Measurements from ENCODE around the gene RNU7-1.

The RNU7-1 gene

GRCh38 chr12:6953442-6954315 is 10.1 kb downstream of the RNU7-1 start:
- peak overlapping the region; percentile 78 to 99 (median 86) for H3K4me3 ChIP-seq
- H3K27me3 ChIP-seq = no peaks in the 10 kb centered on the region
- peaks cover 71 to 99% (median 88%) of the 10 kb centered on the region in 10 experiments for H3K4me1 ChIP-seq
- H3K4me2 ChIP-seq = peak overlapping the region; percentile 94 to 100 (median 99)
- TF ChIP-seq Cebpa-rat (IDR thresholded peaks at IDR 0.05) = no peak
- peak overlapping the region; percentile 82 to 95 (median 93) for H3K27ac ChIP-seq
- H3K36me3 ChIP-seq = peaks cover 0 to 60% (median 33%) of the 10 kb centered on the region in 11 experiments; a peak in 18 of 22 replicates
- peaks cover 0 to 55% (median 19%) of the 10 kb centered on the region in 11 experiments; a peak in 13 of 22 replicates for H4K20me1 ChIP-seq
- H3K9me3 ChIP-seq (replicated peaks in 1 of 11) = no peaks in the 10 kb centered on the region
- peak overlapping the region; percentile 88 to 95 (median 92) for H3K9ac ChIP-seq

GRCh38 chr12:6954316-6955107 is 10.9 kb downstream of the RNU7-1 start:
- Histone ChIP-seq H3K4me3 (peak overlapping the region; percentile 78 to 99 (median 86)), H3K9ac (peak overlapping the region; percentile 88 to 95 (median 92))

GRCh38 chr12:6955108-6956020 is 11.7 kb downstream of the RNU7-1 start:
- H3K27ac ChIP-seq = peak overlapping the region; percentile 82 to 95 (median 93); a peak in 20 of 22 replicates
- H3K4me2 ChIP-seq = peak overlapping the region; percentile 94 to 100 (median 99)
- H3K9ac ChIP-seq = peak overlapping the region; percentile 88 to 95 (median 92)
- H3K9me3 ChIP-seq (replicated peaks in 1 of 11) = no peaks in the 10 kb centered on the region
- no peaks in the 10 kb centered on the region for H3K27me3 ChIP-seq
- H3K4me3 ChIP-seq = peak overlapping the region; percentile 78 to 99 (median 86); a peak in 16 of 20 replicates
- no peak for TF ChIP-seq Cebpa-rat (IDR thresholded peaks at IDR 0.05)
- H3K4me1 ChIP-seq = peaks cover 71 to 99% (median 88%) of the 10 kb centered on the region in 10 experiments
- peaks cover 0 to 72% (median 23%) of the 10 kb centered on the region in 11 experiments; a peak in 14 of 22 replicates for H4K20me1 ChIP-seq
- peaks cover 5 to 72% (median 37%) of the 10 kb centered on the region in 11 experiments; a peak in 19 of 22 replicates for H3K36me3 ChIP-seq

More at GRCh38 chr12:6954316-6955107, 10.9 kb downstream of the RNU7-1 start:
- H3K36me3 ChIP-seq = peaks cover 0 to 63% (median 33%) of the 10 kb centered on the region in 11 experiments; a peak in 18 of 22 replicates
- peaks cover 71 to 99% (median 88%) of the 10 kb centered on the region in 10 experiments for H3K4me1 ChIP-seq
- no peaks in the 10 kb centered on the region for H3K27me3 ChIP-seq
- peak overlapping the region; percentile 94 to 100 (median 99) for H3K4me2 ChIP-seq
- TF ChIP-seq Cebpa-rat (IDR thresholded peaks at IDR 0.05) = no peak
- peaks cover 0 to 63% (median 23%) of the 10 kb centered on the region in 11 experiments; a peak in 13 of 22 replicates for H4K20me1 ChIP-seq
- no peaks in the 10 kb centered on the region for H3K9me3 ChIP-seq (replicated peaks in 1 of 11)
- peak overlapping the region; percentile 82 to 95 (median 93) for H3K27ac ChIP-seq

GRCh38 chr12:6956021-6956727 is 12.6 kb downstream of the RNU7-1 start:
- Histone ChIP-seq H3K27me3 (no peaks in the 10 kb centered on the region), H3K4me3 (peak overlapping the region; percentile 6 to 99 (median 80); a peak in 16 of 20 replicates), H3K27ac (peak overlapping the region in 10 of 11 experiments; percentile 83 to 95 (median 93); a peak in 21 of 22 replicates), H3K4me2 (peak overlapping the region; percentile 94 to 100 (median 99)), H4K20me1 (peaks cover 0 to 80% (median 23%) of the 10 kb centered on the region in 11 experiments; a peak in 14 of 22 replicates), H3K4me1 (peaks cover 72 to 99% (median 89%) of the 10 kb centered on the region in 10 experiments), H3K9ac (peak overlapping the region; percentile 74 to 95 (median 92); a peak in 21 of 22 replicates), H3K36me3 (peaks cover 7 to 80% (median 43%) of the 10 kb centered on the region in 11 experiments; a peak in 19 of 22 replicates), H3K9me3 (replicated peaks in 1 of 11) (no peaks in the 10 kb centered on the region)
- no peak for TF ChIP-seq Cebpa-rat (IDR thresholded peaks at IDR 0.05)

DNA sequence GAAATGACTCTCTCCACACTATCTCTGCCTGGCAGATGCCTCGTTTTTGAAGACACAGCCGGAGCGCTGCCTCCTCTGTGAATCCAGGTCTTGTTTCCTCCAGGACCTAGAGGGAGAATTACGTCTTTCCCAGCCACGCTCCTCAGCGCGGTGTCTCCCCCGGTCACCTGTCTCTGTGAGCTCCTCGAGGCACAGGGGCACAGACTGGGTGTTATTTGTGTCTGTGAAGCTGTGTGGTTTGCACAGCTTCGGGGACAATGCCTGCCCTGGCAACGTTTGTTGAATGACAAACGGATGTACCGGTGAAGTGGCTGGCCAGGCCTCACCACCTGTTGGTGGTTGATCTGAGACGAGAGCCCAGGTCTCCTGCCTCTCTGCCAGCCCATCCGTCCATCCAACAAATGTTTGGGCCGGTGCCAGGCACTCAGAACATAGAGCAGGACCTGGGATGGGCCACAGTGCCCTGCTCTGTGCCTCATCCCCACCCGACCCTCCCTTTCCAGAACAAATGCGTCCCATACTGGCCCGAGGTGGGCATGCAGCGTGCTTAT is 13.6 kb downstream of the RNU7-1 start:
- Histone ChIP-seq H3K4me2 (peak overlapping the region; percentile 94 to 100 (median 99)), H3K4me1 (peaks cover 83 to 99% (median 98%) of the 10 kb centered on the region in 10 experiments)

GRCh38 chr12:6957741-6958608 is 14.4 kb downstream of the RNU7-1 start:
- TF ChIP-seq Cebpa-rat (IDR thresholded peaks at IDR 0.05) = no peak
- Histone ChIP-seq H3K4me1 (peaks cover 90 to 99% (median 98%) of the 10 kb centered on the region in 10 experiments), H3K4me3 (peak overlapping the region; percentile 37 to 64 (median 48)), H3K9ac (peak overlapping the region; percentile 71 to 95 (median 92)), H3K27ac (peak overlapping the region; percentile 74 to 95 (median 92); a peak in 21 of 22 replicates), H3K4me2 (peak overlapping the region; percentile 94 to 100 (median 99)), H3K27me3 (no peaks in the 10 kb centered on the region), H3K36me3 (peaks cover 7 to 69% (median 43%) of the 10 kb centered on the region in 11 experiments; a peak in 19 of 22 replicates), H4K20me1 (peaks cover 0 to 82% (median 23%) of the 10 kb centered on the region in 11 experiments; a peak in 14 of 22 replicates), H3K9me3 (replicated peaks in 1 of 11) (no peaks in the 10 kb centered on the region)

More for the DNA sequence above, 13.6 kb downstream of the RNU7-1 start:
- no peaks in the 10 kb centered on the region for H3K9me3 ChIP-seq (replicated peaks in 1 of 11)
- no peak for TF ChIP-seq Cebpa-rat (IDR thresholded peaks at IDR 0.05)
- peak overlapping the region; percentile 74 to 95 (median 92); a peak in 20 of 22 replicates for H3K9ac ChIP-seq
- H3K27ac ChIP-seq = peak overlapping the region in 10 of 11 experiments; percentile 83 to 95 (median 93); a peak in 20 of 22 replicates
- H3K4me3 ChIP-seq = peak overlapping the region in 5 of 10 experiments; percentile 34 to 99 (median 89); a peak in 5 of 20 replicates
- no peaks in the 10 kb centered on the region for H3K27me3 ChIP-seq
- peaks cover 7 to 76% (median 43%) of the 10 kb centered on the region in 11 experiments; a peak in 19 of 22 replicates for H3K36me3 ChIP-seq
- peaks cover 0 to 82% (median 23%) of the 10 kb centered on the region in 11 experiments; a peak in 14 of 22 replicates for H4K20me1 ChIP-seq

Measured in BLaER1 treated with 17β-estradiol and CSF1 and Interleukin-3, amounts not matched to agents 10 nM and 100 nM (cell line).